Neural progenitor cell (in vitro differentiated cells): ENCODE data around the gene BIRC6. TPM values are rescaled to one million over a fixed set of nuclear protein-coding genes. Genes with fewer than 3 reads are reported as not detected.
"Not testable (repeated sequence)": the region's sequence is repeated elsewhere in the genome, so short reads cannot be mapped to it uniquely, and the experiment has no call there.

Source experiments
- DNase-seq: peaks from one replicate; pipeline ENCODE4 v3.0.0-alpha.2; 2016; ENCODE audit warnings: low spot score
- H2AFZ ChIP-seq: fragments of 200-600 bp; sonication (generic); replicated peaks from 2 replicates; pipeline ENCODE4 v1.6.1; 2016; ENCODE audit warnings: antibody characterized with exemption
- H3F3A ChIP-seq: fragments of 200-600 bp; sonication (generic); 2 replicates; pipeline ENCODE4 v1.6.1; 2016; ENCODE audit warnings: antibody characterized with exemption, low read depth
- H3K27ac ChIP-seq: fragments of 200-600 bp; sonication (generic); 2 replicates; pipeline ENCODE4 v1.5.1; 2016; ENCODE audit warnings: mild to moderate bottlenecking
- H3K27me3 ChIP-seq: fragments of 200-600 bp; sonication (generic); 2 replicates; pipeline ENCODE4 v1.6.1; 2016; ENCODE audit warnings: mild to moderate bottlenecking, moderate library complexity
- H3K36me3 ChIP-seq: fragments of 200-600 bp; sonication (generic); 2 replicates; pipeline ENCODE4 v1.5.1; 2016
- H3K4me1 ChIP-seq: fragments of 200-600 bp; sonication (generic); 2 replicates; pipeline ENCODE4 v1.6.1; 2016; ENCODE audit warnings: mixed run types
- H3K4me2 ChIP-seq: fragments of 200-600 bp; sonication (generic); 2 replicates; pipeline ENCODE4 v1.6.1; 2016
- H3K4me3 ChIP-seq: fragments of 200-600 bp; sonication (generic); 2 replicates; pipeline ENCODE4 v1.5.1; 2016
- H3K79me2 ChIP-seq: fragments of 200-600 bp; sonication (generic); 2 replicates; pipeline ENCODE4 v1.6.1; 2016; ENCODE audit warnings: low read depth
- H3K9ac ChIP-seq: fragments of 200-600 bp; sonication (generic); 2 replicates; pipeline ENCODE4 v1.6.1; 2016
- H3K9me3 ChIP-seq: fragments of 200-600 bp; sonication (generic); 2 replicates; pipeline ENCODE4 v1.5.1; 2016; ENCODE audit warnings: low read depth
- H4K20me1 ChIP-seq: fragments of 200-600 bp; sonication (generic); 2 replicates; pipeline ENCODE4 v1.6.1; 2016; ENCODE audit warnings: low read depth
- H3K27ac Mint-ChIP-seq: 3 replicates; pipeline ENCODE4 v1.8.0; 2021; ENCODE audit warnings: mixed read lengths
- H3K27me3 Mint-ChIP-seq: 2 replicates; pipeline ENCODE4 v1.8.0; 2022; ENCODE audit warnings: low read depth, mild to moderate bottlenecking, inconsistent platforms, moderate library complexity, mixed read lengths; ENCODE audit not compliant: insufficient read depth
- H3K36me3 Mint-ChIP-seq: 3 replicates; pipeline ENCODE4 v1.8.0; 2021; ENCODE audit warnings: mixed read lengths
- H3K4me1 Mint-ChIP-seq: 3 replicates; pipeline ENCODE4 v1.8.0; 2021; ENCODE audit warnings: mixed read lengths
- H3K4me3 Mint-ChIP-seq: 3 replicates; pipeline ENCODE4 v1.8.0; 2021; ENCODE audit warnings: mild to moderate bottlenecking, moderate library complexity, mixed read lengths
- H3K9me3 Mint-ChIP-seq: 3 replicates; pipeline ENCODE4 v1.8.0; 2020; ENCODE audit warnings: mixed read lengths
- CTCF ChIP-seq: fragments of 200-600 bp; sonication (generic); IDR thresholded peaks from 2 replicates; pipeline ENCODE4 v1.5.1; 2017; ENCODE audit warnings: antibody characterized with exemption, mild to moderate bottlenecking
- EZH2 ChIP-seq: fragments of 200-600 bp; sonication (generic); IDR thresholded peaks from 2 replicates; pipeline ENCODE4 v1.6.1; 2017; ENCODE audit warnings: antibody characterized with exemption, mild to moderate bottlenecking, moderate library complexity
- EZH2phosphoT487 ChIP-seq: fragments of 200-600 bp; sonication (generic); IDR thresholded peaks from 2 replicates; pipeline ENCODE4 v1.6.1; 2017; ENCODE audit warnings: antibody characterized with exemption
- total RNA-seq: library from RNA; depleted of rRNA; stranded (reverse); fragments of >200 nt; gene quantifications from 2 replicates; pipeline ENCODE4 v1.2.3, GENCODE V29; 2015; ENCODE audit warnings: low replicate concordance

Gene BIRC6
- total RNA-seq, 1 donor from 2014 or later: 105 TPM

GRCh38 chr2:32627814-32628579 is 271.2 kb downstream of the BIRC6 start, which contains the start of gene TTC27:
Gene TTC27 (plus strand): TSS chr2:32628050. CDS start chr2:32628293, 243 bp downstream.
- TF ChIP-seq EZH2phosphoT487: no peak
- TF ChIP-seq EZH2: no peak
- TF ChIP-seq CTCF: peak; percentile 2
- H3K79me2 ChIP-seq: peaks cover 8% of the 10 kb centered on the region
- peak within 1 kb of the TSS; percentile 3 for H3K27ac Mint-ChIP-seq
- no peaks in the 10 kb centered on the region for H3K4me1 ChIP-seq
- DNase-seq: peak; percentile 92
- peaks cover 3% of the 10 kb centered on the region for H3K36me3 Mint-ChIP-seq
- peak within 1 kb of the TSS; percentile 93 for H3K4me3 Mint-ChIP-seq
- no peaks in the 10 kb centered on the region for H3K9me3 ChIP-seq
- no peaks in the 10 kb centered on the region for H4K20me1 ChIP-seq
- H2AFZ ChIP-seq: peak within 1 kb of the TSS; percentile 100
- no peak within 1 kb of the TSS for H3K27ac ChIP-seq
- H3K27me3 ChIP-seq: no peaks in the 10 kb centered on the region
- H3K4me2 ChIP-seq: peak within 1 kb of the TSS; percentile 82
- H3K27me3 Mint-ChIP-seq: peaks cover 11% of the 10 kb centered on the region
- peaks cover 13% of the 10 kb centered on the region for H3F3A ChIP-seq
- H3K9ac ChIP-seq: no peak within 1 kb of the TSS
- no peaks in the 10 kb centered on the region for H3K36me3 ChIP-seq
- H3K4me3 ChIP-seq: peak within 1 kb of the TSS; percentile 79
- H3K9me3 Mint-ChIP-seq: no peaks in the 10 kb centered on the region
- H3K4me1 Mint-ChIP-seq: peaks cover 9% of the 10 kb centered on the region

- Histone ChIP-seq H3K9ac (no peak overlapping the region), H3K36me3 (no peaks in the 10 kb centered on the region), H3K4me1 (no peaks in the 10 kb centered on the region), H4K20me1 (no peaks in the 10 kb centered on the region), H3K4me2 (no peak overlapping the region), H3K27me3 (no peaks in the 10 kb centered on the region), H3K9me3 (no peaks in the 10 kb centered on the region), H3K4me3 (no peak overlapping the region), H3K79me2 (peaks cover 8% of the 10 kb centered on the region), H3K27ac (no peak overlapping the region), H3F3A (peaks cover 6% of the 10 kb centered on the region), H2AFZ (no peak overlapping the region)
- Mint-ChIP-seq H3K4me1 (peaks cover 9% of the 10 kb centered on the region), H3K27ac (no peak overlapping the region), H3K27me3 (peaks cover 11% of the 10 kb centered on the region), H3K9me3 (no peaks in the 10 kb centered on the region), H3K4me3 (no peak overlapping the region), H3K36me3 (peaks cover 1% of the 10 kb centered on the region)
- TF ChIP-seq EZH2phosphoT487 (no peak), EZH2 (no peak), CTCF (no peak)
- no peak for DNase-seq
Observed at GRCh38 chr2:32632089-32632488, 275.3 kb downstream of the BIRC6 start.

- H3K4me1 ChIP-seq: no peaks in the 10 kb centered on the region
- no peaks in the 10 kb centered on the region for H3K9me3 Mint-ChIP-seq
- no peak for DNase-seq
- peaks cover 4% of the 10 kb centered on the region for H3K27me3 Mint-ChIP-seq
- no peaks in the 10 kb centered on the region for H3K9me3 ChIP-seq
- peaks cover 2% of the 10 kb centered on the region for H3K4me1 Mint-ChIP-seq
- peaks cover 1% of the 10 kb centered on the region for H3K36me3 Mint-ChIP-seq
- H3K27me3 ChIP-seq: no peaks in the 10 kb centered on the region
- H3K4me3 ChIP-seq: no peak overlapping the region
- no peaks in the 10 kb centered on the region for H3K36me3 ChIP-seq
- H4K20me1 ChIP-seq: no peaks in the 10 kb centered on the region
- peaks cover 8% of the 10 kb centered on the region for H3K79me2 ChIP-seq
- H3F3A ChIP-seq: no peaks in the 10 kb centered on the region
- H3K27ac ChIP-seq: no peak overlapping the region
- no peak overlapping the region for H3K27ac Mint-ChIP-seq
- no peak overlapping the region for H3K4me2 ChIP-seq
- TF ChIP-seq EZH2phosphoT487: no peak
- TF ChIP-seq EZH2: no peak
- no peak for TF ChIP-seq CTCF
- H3K9ac ChIP-seq: no peak overlapping the region
- no peak overlapping the region for H3K4me3 Mint-ChIP-seq
- H2AFZ ChIP-seq: no peak overlapping the region
Observed at GRCh38 chr2:32633040-32633439, 276.2 kb downstream of the BIRC6 start.

GRCh38 chr2:32638548-32638947 is 281.7 kb downstream of the BIRC6 start:
- H3K27ac Mint-ChIP-seq, H3K4me1 ChIP-seq, H3K4me3 Mint-ChIP-seq, H3K4me3 ChIP-seq, H3K27me3 ChIP-seq, H3K9me3 ChIP-seq, H3K4me2 ChIP-seq, H2AFZ ChIP-seq, H3K27me3 Mint-ChIP-seq, H3K36me3 Mint-ChIP-seq, H3K9ac ChIP-seq, H3K79me2 ChIP-seq, H3K9me3 Mint-ChIP-seq, H4K20me1 ChIP-seq, H3K36me3 ChIP-seq, H3K4me1 Mint-ChIP-seq, H3F3A ChIP-seq, DNase-seq, H3K27ac ChIP-seq: not testable (repeated sequence)
